Measurements from ENCODE around the gene FGF10.

- TF ChIP-seq, protein P1, sequence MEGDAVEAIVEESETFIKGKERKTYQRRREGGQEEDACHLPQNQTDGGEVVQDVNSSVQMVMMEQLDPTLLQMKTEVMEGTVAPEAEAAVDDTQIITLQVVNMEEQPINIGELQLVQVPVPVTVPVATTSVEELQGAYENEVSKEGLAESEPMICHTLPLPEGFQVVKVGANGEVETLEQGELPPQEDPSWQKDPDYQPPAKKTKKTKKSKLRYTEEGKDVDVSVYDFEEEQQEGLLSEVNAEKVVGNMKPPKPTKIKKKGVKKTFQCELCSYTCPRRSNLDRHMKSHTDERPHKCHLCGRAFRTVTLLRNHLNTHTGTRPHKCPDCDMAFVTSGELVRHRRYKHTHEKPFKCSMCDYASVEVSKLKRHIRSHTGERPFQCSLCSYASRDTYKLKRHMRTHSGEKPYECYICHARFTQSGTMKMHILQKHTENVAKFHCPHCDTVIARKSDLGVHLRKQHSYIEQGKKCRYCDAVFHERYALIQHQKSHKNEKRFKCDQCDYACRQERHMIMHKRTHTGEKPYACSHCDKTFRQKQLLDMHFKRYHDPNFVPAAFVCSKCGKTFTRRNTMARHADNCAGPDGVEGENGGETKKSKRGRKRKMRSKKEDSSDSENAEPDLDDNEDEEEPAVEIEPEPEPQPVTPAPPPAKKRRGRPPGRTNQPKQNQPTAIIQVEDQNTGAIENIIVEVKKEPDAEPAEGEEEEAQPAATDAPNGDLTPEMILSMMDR (conservative IDR thresholded peaks at IDR 0.05 in 1 of 2, IDR thresholded peaks at IDR 0.05 in 1 of 2; ENCODE audit: low read depth in 1 of 2, low read length in 2 of 2), result no peak
- no peak for TF ChIP-seq EZH2 (IDR thresholded peaks at IDR 0.05; ENCODE audit: low read length, missing control alignments)
Measured at GRCh38 chr5:44396312-44396711, 7.1 kb upstream of the FGF10 start.

All from fibroblast of lung (primary cell).